Gastrocnemius medialis (tissue), 4 donors: Measurements from ENCODE around the gene CPLX1.

Source experiments
- POLR2A ChIP-seq, 2 donors: fragments of 450-650 bp; IDR thresholded peaks; one replicate each; pipeline ENCODE4 v1.6.1; 2017; ENCODE audit warnings: antibody characterized with exemption in 2 of 2, mild to moderate bottlenecking in 2 of 2, moderate library complexity in 2 of 2
- TF ChIP-seq, protein P1 (sequence below), 5 experiments: fragments of 450-650 bp in 3 of 5; fragments of 200-600 bp in 2 of 5; sonication (generic) in 2 of 5; IDR thresholded peaks in 4 of 5; conservative IDR thresholded peaks in 1 of 5; 1 replicate in 4 of 5; 2 replicates in 1 of 5; pipeline ENCODE4 v1.5.1; 2016 to 2019; ENCODE audit warnings: antibody characterized with exemption in 5 of 5, mild to moderate bottlenecking in 3 of 5, moderate library complexity in 3 of 5

DNA sequence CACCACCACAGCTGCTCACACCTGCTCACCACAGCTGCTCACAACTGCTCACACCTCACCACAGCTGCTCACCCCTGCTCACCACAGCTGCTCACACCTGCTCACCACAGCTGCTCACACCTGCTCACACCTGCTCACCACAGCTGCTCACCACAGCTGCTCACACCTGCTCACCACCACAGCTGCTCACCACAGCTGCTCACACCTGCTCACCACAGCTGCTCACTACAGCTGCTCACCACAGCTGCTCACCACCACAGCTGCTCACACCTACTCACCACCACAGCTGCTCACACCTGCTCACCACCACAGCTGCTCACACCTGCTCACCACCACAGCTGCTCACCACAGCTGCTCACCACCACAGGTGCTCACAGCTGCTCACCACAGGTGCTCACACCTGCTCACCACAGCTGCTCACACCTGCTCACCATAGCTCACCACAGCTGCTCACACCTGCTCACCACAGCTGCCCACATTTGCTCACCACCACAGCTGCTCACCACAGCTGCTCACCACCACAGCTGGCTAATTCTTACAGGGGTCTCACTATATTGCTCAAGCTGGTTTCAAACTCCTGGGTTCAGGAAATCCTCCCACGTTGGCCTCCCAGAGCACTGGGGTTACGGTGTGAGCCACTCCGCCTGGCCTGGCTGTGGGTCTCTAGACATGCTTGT lies 30.4 kb upstream of the CPLX1 start:
- TF ChIP-seq, protein P1, sequence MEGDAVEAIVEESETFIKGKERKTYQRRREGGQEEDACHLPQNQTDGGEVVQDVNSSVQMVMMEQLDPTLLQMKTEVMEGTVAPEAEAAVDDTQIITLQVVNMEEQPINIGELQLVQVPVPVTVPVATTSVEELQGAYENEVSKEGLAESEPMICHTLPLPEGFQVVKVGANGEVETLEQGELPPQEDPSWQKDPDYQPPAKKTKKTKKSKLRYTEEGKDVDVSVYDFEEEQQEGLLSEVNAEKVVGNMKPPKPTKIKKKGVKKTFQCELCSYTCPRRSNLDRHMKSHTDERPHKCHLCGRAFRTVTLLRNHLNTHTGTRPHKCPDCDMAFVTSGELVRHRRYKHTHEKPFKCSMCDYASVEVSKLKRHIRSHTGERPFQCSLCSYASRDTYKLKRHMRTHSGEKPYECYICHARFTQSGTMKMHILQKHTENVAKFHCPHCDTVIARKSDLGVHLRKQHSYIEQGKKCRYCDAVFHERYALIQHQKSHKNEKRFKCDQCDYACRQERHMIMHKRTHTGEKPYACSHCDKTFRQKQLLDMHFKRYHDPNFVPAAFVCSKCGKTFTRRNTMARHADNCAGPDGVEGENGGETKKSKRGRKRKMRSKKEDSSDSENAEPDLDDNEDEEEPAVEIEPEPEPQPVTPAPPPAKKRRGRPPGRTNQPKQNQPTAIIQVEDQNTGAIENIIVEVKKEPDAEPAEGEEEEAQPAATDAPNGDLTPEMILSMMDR (IDR thresholded peaks at IDR 0.05 in 4 of 5, conservative IDR thresholded peaks at IDR 0.05 in 1 of 5) = no peak
- TF ChIP-seq POLR2A (IDR thresholded peaks at IDR 0.05) = no peak
